Skeletal muscle satellite cell (primary cell): Measurements from ENCODE around the gene CYTH4. TPM values are rescaled to one million over a fixed set of nuclear protein-coding genes. Genes with fewer than 3 reads are reported as not detected.
"Not testable (repeated sequence)": the region's sequence is repeated elsewhere in the genome, so short reads cannot be mapped to it uniquely, and the experiment has no call there.

Experiments
- H3K27me3 ChIP-seq: 2 replicates; pipeline ENCODE4 v1.7.0; 2013; ENCODE audit warnings: low read length; ENCODE audit not compliant: control insufficient read depth, insufficient read depth
- H3K36me3 ChIP-seq: 2 replicates; pipeline ENCODE4 v1.7.0; 2013; ENCODE audit warnings: mild to moderate bottlenecking, control low read depth, low read length; ENCODE audit not compliant: insufficient read depth
- H3K4me1 ChIP-seq: 2 replicates; pipeline ENCODE4 v1.7.0; 2013; ENCODE audit warnings: low read length; ENCODE audit not compliant: control insufficient read depth, insufficient read depth
- H3K4me2 ChIP-seq: 2 replicates; pipeline ENCODE4 v1.7.0; 2013; ENCODE audit warnings: mild to moderate bottlenecking, low read length
- H3K4me3 ChIP-seq: 2 replicates; pipeline ENCODE4 v1.7.0; 2013; ENCODE audit warnings: low read length
- H3K9ac ChIP-seq: 2 replicates; pipeline ENCODE4 v1.7.0; 2013; ENCODE audit warnings: mild to moderate bottlenecking, low read depth, low read length, moderate library complexity
- H3K9me3 ChIP-seq: replicated peaks from 2 replicates; pipeline ENCODE4 v1.7.0; 2013; ENCODE audit warnings: mild to moderate bottlenecking, control low read depth, low read length
- total RNA-seq: library from RNA; depleted of rRNA; stranded (reverse); fragments of >200 nt; gene quantifications from 2 replicates; pipeline ENCODE4 v1.2.3, GENCODE V29; 2012; rRNA removed

CYTH4 gene
- 0.76 and 1.1 TPM in 2 replicates for total RNA-seq

GRCh38 chr22:37282385-37282677 is at the start of gene CYTH4:
CYTH4 (plus strand) TSS chr22:37282508; CDS start chr22:37282570, 62 bp downstream.
- no peaks in the 10 kb centered on the region for H3K9me3 ChIP-seq
- H3K36me3 ChIP-seq = no peaks in the 10 kb centered on the region
- peaks cover 68% of the 10 kb centered on the region for H3K27me3 ChIP-seq
- no peak within 1 kb of the TSS for H3K4me3 ChIP-seq
- H3K4me1 ChIP-seq = no peaks in the 10 kb centered on the region
- no peak within 1 kb of the TSS for H3K9ac ChIP-seq
- no peak within 1 kb of the TSS for H3K4me2 ChIP-seq

DNA sequence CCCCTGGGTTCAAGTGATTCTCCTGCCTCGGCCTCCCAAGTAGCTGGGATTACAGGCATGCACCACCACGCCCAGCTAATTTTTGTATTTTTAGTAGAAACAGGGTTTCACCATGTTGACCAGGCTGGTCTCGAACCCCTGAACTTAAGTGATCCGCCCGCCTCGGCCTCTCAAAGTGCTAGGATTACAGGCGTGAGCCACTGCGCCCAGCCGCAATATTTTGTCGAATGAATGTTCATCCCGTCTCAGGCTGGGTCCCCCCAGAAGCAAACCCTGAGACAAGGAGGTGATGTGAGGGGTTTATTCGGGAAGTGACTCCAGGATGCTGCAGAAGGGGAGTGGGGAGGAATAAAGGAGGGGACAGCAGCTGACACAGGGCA is 48.9 kb upstream of the CYTH4 start:
- H3K4me2 ChIP-seq, H3K9ac ChIP-seq, H3K36me3 ChIP-seq, H3K4me3 ChIP-seq, H3K9me3 ChIP-seq: not testable (repeated sequence)
- H3K27me3 ChIP-seq = peaks cover 46% of the 10 kb centered on the region
- H3K4me1 ChIP-seq = peaks cover 21% of the 10 kb centered on the region

- Histone ChIP-seq H3K4me1 (peaks cover 14% of the 10 kb centered on the region), H3K9ac (no peak overlapping the region), H3K36me3 (no peaks in the 10 kb centered on the region), H3K27me3 (peaks cover 53% of the 10 kb centered on the region), H3K4me3 (no peak overlapping the region), H3K4me2 (no peak overlapping the region), H3K9me3 (no peaks in the 10 kb centered on the region)
Measured at GRCh38 chr22:37233751-37234631, 48.3 kb upstream of the CYTH4 start.

DNA sequence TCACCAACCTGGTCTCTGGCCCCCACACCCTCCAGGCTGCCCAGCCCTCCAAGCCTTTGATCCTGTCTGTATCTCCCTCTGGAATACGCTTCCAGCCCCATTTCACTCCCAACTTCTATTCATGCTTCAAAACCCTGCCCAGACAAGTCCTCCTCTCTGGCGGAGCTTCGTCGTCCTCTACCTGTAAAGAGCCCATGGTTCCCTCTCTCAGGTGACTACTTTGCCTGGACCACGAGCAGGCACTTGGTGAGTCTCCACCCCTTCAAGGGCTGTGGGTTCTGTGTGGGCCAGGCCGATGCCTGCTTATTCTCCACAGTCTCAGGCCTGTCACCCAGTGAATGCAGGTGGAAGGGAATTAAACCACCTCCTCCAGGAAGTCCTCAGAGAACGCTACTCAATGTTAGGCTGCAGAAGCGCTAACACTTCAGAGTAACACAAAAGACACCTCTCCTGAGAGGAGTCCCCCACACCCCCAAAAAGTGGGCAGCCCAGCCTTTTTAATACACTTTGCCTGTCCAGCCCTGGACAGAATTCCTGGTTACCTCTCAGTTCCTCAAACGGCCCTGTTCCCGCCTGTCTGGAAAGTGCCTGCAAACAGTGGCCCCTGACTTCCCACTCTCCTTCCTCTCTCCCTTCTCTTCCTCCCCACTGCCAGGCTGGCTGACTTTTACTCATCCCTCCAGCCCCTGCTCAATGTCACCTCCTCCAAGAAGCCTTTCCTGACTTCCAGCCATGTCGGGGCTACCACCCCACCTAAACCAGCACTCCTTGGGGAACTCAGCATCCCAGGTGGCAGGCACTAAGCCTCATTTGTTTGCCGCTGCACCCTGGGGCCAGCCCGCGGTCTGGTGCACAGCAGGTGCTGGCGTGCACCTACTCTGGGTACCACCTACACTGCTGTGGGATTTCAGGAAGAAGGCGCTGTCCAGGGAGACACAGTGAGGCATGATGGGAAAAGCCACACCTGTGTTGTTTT is 47.3 kb upstream of the CYTH4 start:
- no peak overlapping the region for H3K4me2 ChIP-seq
- no peak overlapping the region for H3K4me3 ChIP-seq
- H3K36me3 ChIP-seq = no peaks in the 10 kb centered on the region
- H3K9ac ChIP-seq = no peak overlapping the region
- peaks cover 63% of the 10 kb centered on the region for H3K27me3 ChIP-seq
- no peaks in the 10 kb centered on the region for H3K9me3 ChIP-seq
- peaks cover 4% of the 10 kb centered on the region for H3K4me1 ChIP-seq

- Histone ChIP-seq H3K4me3 (no peak overlapping the region), H3K36me3 (no peaks in the 10 kb centered on the region), H3K4me1 (no peaks in the 10 kb centered on the region), H3K4me2 (no peak overlapping the region), H3K9me3 (no peaks in the 10 kb centered on the region), H3K9ac (no peak overlapping the region), H3K27me3 (peaks cover 72% of the 10 kb centered on the region)
Measured at GRCh38 chr22:37235897-37236607, 46.3 kb upstream of the CYTH4 start.

- Histone ChIP-seq H3K27me3 (peaks cover 67% of the 10 kb centered on the region), H3K4me2 (no peak overlapping the region), H3K4me3 (no peak overlapping the region), H3K36me3 (no peaks in the 10 kb centered on the region), H3K9ac (no peak overlapping the region), H3K9me3 (no peaks in the 10 kb centered on the region), H3K4me1 (peaks cover 5% of the 10 kb centered on the region)
Measured at GRCh38 chr22:37237371-37238268, 44.7 kb upstream of the CYTH4 start.

DNA sequence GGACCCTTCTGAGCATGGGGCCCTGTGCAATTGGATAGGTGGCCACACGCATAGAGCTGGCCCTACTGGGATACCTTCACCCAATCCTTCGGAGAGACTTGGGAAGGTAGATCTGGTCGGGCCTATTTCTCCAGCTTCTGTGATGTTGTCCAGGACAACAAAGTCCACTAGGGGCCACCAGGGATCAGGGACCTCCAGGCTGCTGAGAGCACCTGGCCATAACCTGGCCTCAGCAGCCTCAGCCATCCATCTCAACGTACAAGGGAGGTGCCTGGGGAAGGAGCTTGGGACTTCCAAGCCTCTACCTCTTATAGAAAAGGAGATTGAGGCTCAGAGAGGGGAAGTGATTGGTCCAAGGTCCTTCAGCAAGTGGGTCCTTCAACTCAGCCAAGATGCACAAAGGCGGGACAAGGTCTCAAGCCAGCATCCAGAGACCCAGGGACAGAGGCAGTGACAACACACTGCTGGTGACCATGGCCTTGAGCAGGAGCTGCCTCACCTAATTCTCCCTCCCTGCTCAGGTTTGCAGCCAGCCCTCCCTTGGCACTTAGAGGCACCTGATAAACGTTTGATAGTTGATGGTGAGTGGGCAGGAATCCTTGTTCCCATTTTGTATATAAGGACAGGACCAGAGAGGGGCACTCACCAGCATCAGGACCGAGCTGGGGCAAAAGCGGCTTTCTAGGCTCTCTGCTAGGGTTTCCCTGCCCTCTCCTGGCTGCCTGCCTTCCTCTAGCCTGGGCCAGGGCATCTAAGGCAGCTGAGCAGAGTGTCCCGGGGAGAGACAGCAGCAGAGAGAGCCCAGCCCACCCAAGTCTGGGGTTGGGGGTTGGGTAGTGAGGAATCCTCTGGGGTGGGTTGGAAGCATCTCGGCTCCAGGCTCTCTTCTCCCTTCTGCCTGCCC is 42.7 kb upstream of the CYTH4 start:
- Histone ChIP-seq H3K9ac (no peak overlapping the region), H3K27me3 (peaks cover 57% of the 10 kb centered on the region), H3K36me3 (no peaks in the 10 kb centered on the region), H3K4me2 (no peak overlapping the region), H3K4me3 (no peak overlapping the region), H3K9me3 (no peaks in the 10 kb centered on the region), H3K4me1 (peaks cover 14% of the 10 kb centered on the region)

DNA sequence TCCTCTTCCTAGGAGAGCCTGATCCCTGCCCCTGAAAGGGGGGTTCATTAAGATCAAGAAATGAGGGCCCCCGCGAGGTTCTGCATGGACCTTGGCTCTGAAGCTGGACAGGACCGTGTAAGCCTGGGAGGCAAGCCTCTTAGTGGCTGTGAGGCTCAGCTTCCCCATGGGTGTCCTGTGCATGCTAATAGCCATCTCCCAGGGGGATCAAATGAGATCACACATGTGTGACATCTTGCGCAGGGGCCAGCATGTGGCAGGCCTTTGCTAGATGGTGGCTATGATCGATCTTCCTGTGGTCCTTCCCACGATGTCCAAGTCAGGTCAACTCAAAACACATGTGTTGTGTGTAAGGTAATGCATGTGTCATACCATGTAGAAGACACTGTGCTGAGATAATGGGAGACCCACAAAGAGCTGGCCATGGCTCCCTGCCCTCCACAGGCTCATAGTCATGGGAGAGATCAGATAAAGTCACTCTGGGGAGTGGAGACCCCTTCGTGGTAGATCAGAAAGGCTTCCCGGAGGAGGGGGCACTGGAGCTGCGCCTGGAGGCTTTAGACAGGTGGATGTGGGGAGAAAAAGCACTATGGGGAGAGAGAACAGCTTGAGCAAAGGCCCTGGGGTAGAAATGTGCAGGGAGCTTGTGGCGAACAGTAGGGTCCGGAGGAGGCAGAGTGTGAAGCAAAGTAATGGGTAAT is 41.9 kb upstream of the CYTH4 start:
- peaks cover 16% of the 10 kb centered on the region for H3K4me1 ChIP-seq
- peaks cover 59% of the 10 kb centered on the region for H3K27me3 ChIP-seq
- no peak overlapping the region for H3K9ac ChIP-seq
- no peak overlapping the region for H3K4me3 ChIP-seq
- H3K36me3 ChIP-seq = no peaks in the 10 kb centered on the region
- no peak overlapping the region for H3K4me2 ChIP-seq
- no peaks in the 10 kb centered on the region for H3K9me3 ChIP-seq

DNA sequence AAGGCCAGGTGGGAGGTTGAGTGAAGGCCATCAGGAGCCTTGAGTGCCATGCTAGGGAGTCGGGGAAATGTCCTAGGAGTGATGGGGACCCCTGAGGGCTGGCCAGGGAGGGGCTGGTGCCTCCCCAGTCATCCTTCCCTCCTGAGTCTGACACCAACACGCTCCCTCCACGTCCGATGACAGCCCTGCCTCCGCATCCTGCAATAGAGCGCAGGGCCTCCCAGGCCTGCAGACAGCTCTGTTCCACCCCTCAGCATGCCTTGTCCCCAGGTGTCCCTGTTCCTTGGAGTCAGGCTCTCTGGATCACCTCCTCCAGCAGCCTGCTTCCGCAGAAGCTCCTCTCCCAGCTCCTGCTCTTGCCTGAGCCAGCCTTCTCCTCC is 41.4 kb upstream of the CYTH4 start:
- no peaks in the 10 kb centered on the region for H3K36me3 ChIP-seq
- H3K4me2 ChIP-seq = no peak overlapping the region
- H3K4me1 ChIP-seq = peaks cover 16% of the 10 kb centered on the region
- peaks cover 58% of the 10 kb centered on the region for H3K27me3 ChIP-seq
- H3K4me3 ChIP-seq = no peak overlapping the region
- H3K9me3 ChIP-seq = no peaks in the 10 kb centered on the region
- H3K9ac ChIP-seq = no peak overlapping the region
